ENCODE data around the gene VPS37C.

The VPS37C gene

GRCh38 chr11:61106894-61107470 is 54.2 kb downstream of the VPS37C start:
- Histone ChIP-seq H3K36me3 (ENCODE audit: control insufficient read depth in 1 of 2, insufficient read depth in 2 of 2, low read length in 2 of 2) (no peaks in the 10 kb centered on the region), H3K79me1 (ENCODE audit: low read length) (no peaks in the 10 kb centered on the region), H2AK5ac (ENCODE audit: low read length) (no peak overlapping the region), H3K4me1 (ENCODE audit: control insufficient read depth in 1 of 2, insufficient read depth in 2 of 2, low read length in 2 of 2) (no peaks in the 10 kb centered on the region), H2BK12ac (ENCODE audit: low read length) (no peak overlapping the region), H3K27ac (ENCODE audit: low read depth, low read length) (no peak overlapping the region), H2AFZ (ENCODE audit: insufficient read depth, low read length, poor library complexity) (no peak overlapping the region), H3K27me3 (ENCODE audit: insufficient read depth, low read length) (no peaks in the 10 kb centered on the region), H3K4me3 (ENCODE audit: low read depth, low read length) (no peak overlapping the region), H3K79me2 (ENCODE audit: control insufficient read depth, insufficient read depth, low read length, poor library complexity) (no peaks in the 10 kb centered on the region), H3K4me2 (ENCODE audit: low read length) (no peak overlapping the region), H4K12ac (ENCODE audit: low read depth, low read length) (no peak overlapping the region), H3K4ac (ENCODE audit: low read depth, low read length) (no peak overlapping the region), H3K14ac (ENCODE audit: low read length) (no peak overlapping the region), H2BK5ac (ENCODE audit: low read depth, low read length, poor library complexity) (no peak overlapping the region), H2BK120ac (ENCODE audit: insufficient read depth, low read length, poor library complexity) (no peak overlapping the region), H3K18ac (ENCODE audit: low read length) (no peak overlapping the region), H3K9ac (ENCODE audit: low read length) (no peak overlapping the region), H4K8ac (ENCODE audit: low read depth, low read length) (no peak overlapping the region), H3K23ac (ENCODE audit: low read length) (peak overlapping the region; percentile 17), H4K91ac (ENCODE audit: low read depth, low read length) (no peak overlapping the region), H3K9me3 (ENCODE audit: insufficient read depth, low read depth, low read length) (no peaks in the 10 kb centered on the region)
- no CpG with 5 or more reads among the region's 11 CpGs for WGBS (ENCODE audit: extremely low coverage, insufficient coverage, insufficient read length)
- no peak for DNase-seq

GRCh38 chr11:61106296-61106695 is 54.9 kb downstream of the VPS37C start:
- no peak overlapping the region for H2BK120ac ChIP-seq (ENCODE audit: insufficient read depth, low read length, poor library complexity)
- no peak overlapping the region for H4K8ac ChIP-seq (ENCODE audit: low read depth, low read length)
- H3K4me1 ChIP-seq (ENCODE audit: control insufficient read depth in 1 of 2, insufficient read depth in 2 of 2, low read length in 2 of 2), result no peaks in the 10 kb centered on the region
- no peak overlapping the region for H3K14ac ChIP-seq (ENCODE audit: low read length)
- H3K9ac ChIP-seq (ENCODE audit: low read length), result no peak overlapping the region
- no peak overlapping the region for H3K4ac ChIP-seq (ENCODE audit: low read depth, low read length)
- WGBS (ENCODE audit: extremely low coverage, insufficient coverage, insufficient read length), result no CpG with 5 or more reads among the region's 7 CpGs
- H4K12ac ChIP-seq (ENCODE audit: low read depth, low read length), result no peak overlapping the region
- no peaks in the 10 kb centered on the region for H3K27me3 ChIP-seq (ENCODE audit: insufficient read depth, low read length)
- H2BK12ac ChIP-seq (ENCODE audit: low read length), result no peak overlapping the region
- no peaks in the 10 kb centered on the region for H3K79me1 ChIP-seq (ENCODE audit: low read length)
- H2AK5ac ChIP-seq (ENCODE audit: low read length), result no peak overlapping the region
- no peaks in the 10 kb centered on the region for H3K36me3 ChIP-seq (ENCODE audit: control insufficient read depth in 1 of 2, insufficient read depth in 2 of 2, low read length in 2 of 2)
- no peak overlapping the region for H4K91ac ChIP-seq (ENCODE audit: low read depth, low read length)
- no peak overlapping the region for H3K18ac ChIP-seq (ENCODE audit: low read length)
- no peaks in the 10 kb centered on the region for H3K79me2 ChIP-seq (ENCODE audit: control insufficient read depth, insufficient read depth, low read length, poor library complexity)
- H3K9me3 ChIP-seq (ENCODE audit: insufficient read depth, low read depth, low read length), result no peaks in the 10 kb centered on the region
- no peak overlapping the region for H3K23ac ChIP-seq (ENCODE audit: low read length)
- no peak overlapping the region for H3K4me2 ChIP-seq (ENCODE audit: low read length)
- no peak overlapping the region for H3K27ac ChIP-seq (ENCODE audit: low read depth, low read length)
- no peak overlapping the region for H2AFZ ChIP-seq (ENCODE audit: insufficient read depth, low read length, poor library complexity)
- no peak overlapping the region for H3K4me3 ChIP-seq (ENCODE audit: low read depth, low read length)
- no peak overlapping the region for H2BK5ac ChIP-seq (ENCODE audit: low read depth, low read length, poor library complexity)
- no peak for DNase-seq

- H3K9me3 ChIP-seq (ENCODE audit: insufficient read depth, low read depth, low read length), result no peaks in the 10 kb centered on the region
- H2AK5ac ChIP-seq (ENCODE audit: low read length), result no peak overlapping the region
- no peak overlapping the region for H3K4ac ChIP-seq (ENCODE audit: low read depth, low read length)
- H2AFZ ChIP-seq (ENCODE audit: insufficient read depth, low read length, poor library complexity), result no peak overlapping the region
- H4K8ac ChIP-seq (ENCODE audit: low read depth, low read length), result no peak overlapping the region
- H2BK5ac ChIP-seq (ENCODE audit: low read depth, low read length, poor library complexity), result no peak overlapping the region
- H3K36me3 ChIP-seq (ENCODE audit: control insufficient read depth in 1 of 2, insufficient read depth in 2 of 2, low read length in 2 of 2), result no peaks in the 10 kb centered on the region
- no peaks in the 10 kb centered on the region for H3K79me2 ChIP-seq (ENCODE audit: control insufficient read depth, insufficient read depth, low read length, poor library complexity)
- H3K79me1 ChIP-seq (ENCODE audit: low read length), result no peaks in the 10 kb centered on the region
- H3K4me2 ChIP-seq (ENCODE audit: low read length), result no peak overlapping the region
- no peak overlapping the region for H3K9ac ChIP-seq (ENCODE audit: low read length)
- DNase-seq, result no peak
- no peaks in the 10 kb centered on the region for H3K27me3 ChIP-seq (ENCODE audit: insufficient read depth, low read length)
- H3K27ac ChIP-seq (ENCODE audit: low read depth, low read length), result no peak overlapping the region
- WGBS (ENCODE audit: extremely low coverage, insufficient coverage, insufficient read length), result no CpG with 5 or more reads among the region's 7 CpGs
- H3K18ac ChIP-seq (ENCODE audit: low read length), result no peak overlapping the region
- H4K91ac ChIP-seq (ENCODE audit: low read depth, low read length), result no peak overlapping the region
- H2BK12ac ChIP-seq (ENCODE audit: low read length), result no peak overlapping the region
- no peaks in the 10 kb centered on the region for H3K4me1 ChIP-seq (ENCODE audit: control insufficient read depth in 1 of 2, insufficient read depth in 2 of 2, low read length in 2 of 2)
- H3K4me3 ChIP-seq (ENCODE audit: low read depth, low read length), result no peak overlapping the region
- H3K14ac ChIP-seq (ENCODE audit: low read length), result no peak overlapping the region
- H4K12ac ChIP-seq (ENCODE audit: low read depth, low read length), result no peak overlapping the region
- no peak overlapping the region for H3K23ac ChIP-seq (ENCODE audit: low read length)
- no peak overlapping the region for H2BK120ac ChIP-seq (ENCODE audit: insufficient read depth, low read length, poor library complexity)
Measured at GRCh38 chr11:61104963-61105362, 56.3 kb downstream of the VPS37C start.

GRCh38 chr11:61103851-61104423 is 57.3 kb downstream of the VPS37C start:
- Histone ChIP-seq H3K4me3 (ENCODE audit: low read depth, low read length) (no peak overlapping the region), H2BK5ac (ENCODE audit: low read depth, low read length, poor library complexity) (no peak overlapping the region), H3K79me2 (ENCODE audit: control insufficient read depth, insufficient read depth, low read length, poor library complexity) (no peaks in the 10 kb centered on the region), H3K9me3 (ENCODE audit: insufficient read depth, low read depth, low read length) (no peaks in the 10 kb centered on the region), H4K91ac (ENCODE audit: low read depth, low read length) (no peak overlapping the region), H3K36me3 (ENCODE audit: control insufficient read depth in 1 of 2, insufficient read depth in 2 of 2, low read length in 2 of 2) (no peaks in the 10 kb centered on the region), H2AFZ (ENCODE audit: insufficient read depth, low read length, poor library complexity) (no peak overlapping the region), H4K12ac (ENCODE audit: low read depth, low read length) (no peak overlapping the region), H3K14ac (ENCODE audit: low read length) (no peak overlapping the region), H3K4me2 (ENCODE audit: low read length) (no peak overlapping the region), H3K18ac (ENCODE audit: low read length) (no peak overlapping the region), H3K9ac (ENCODE audit: low read length) (no peak overlapping the region), H2BK120ac (ENCODE audit: insufficient read depth, low read length, poor library complexity) (no peak overlapping the region), H2AK5ac (ENCODE audit: low read length) (no peak overlapping the region), H2BK12ac (ENCODE audit: low read length) (no peak overlapping the region), H3K27me3 (ENCODE audit: insufficient read depth, low read length) (no peaks in the 10 kb centered on the region), H3K4ac (ENCODE audit: low read depth, low read length) (no peak overlapping the region), H4K8ac (ENCODE audit: low read depth, low read length) (no peak overlapping the region), H3K27ac (ENCODE audit: low read depth, low read length) (no peak overlapping the region), H3K23ac (ENCODE audit: low read length) (no peak overlapping the region), H3K4me1 (ENCODE audit: control insufficient read depth in 1 of 2, insufficient read depth in 2 of 2, low read length in 2 of 2) (no peaks in the 10 kb centered on the region), H3K79me1 (ENCODE audit: low read length) (no peaks in the 10 kb centered on the region)
- WGBS (ENCODE audit: extremely low coverage, insufficient coverage, insufficient read length), result no CpG with 5 or more reads among the region's 3 CpGs
- DNase-seq, result no peak

Measured in trophoblast cell (in vitro differentiated cells and primary cell).